CD14-positive monocyte (primary cell): ENCODE data around the gene GRIK2. TPM values are rescaled to one million over a fixed set of nuclear protein-coding genes. Genes with fewer than 3 reads are reported as not detected.

Experiments
- DNase-seq, 3 donors: peaks; one replicate each; pipeline ENCODE4 v3.0.0-alpha.2; 2011 to 2022
- H2AFZ ChIP-seq: 2 replicates; pipeline ENCODE4 v1.6.0; 2012; ENCODE audit warnings: mild to moderate bottlenecking, low read depth, low read length, inconsistent platforms; ENCODE audit not compliant: insufficient read depth, poor library complexity, severe bottlenecking
- H3K27ac ChIP-seq, 2 donors: 1 replicate in 1 of 2; 2 replicates in 1 of 2; pipeline ENCODE4 v1.5.1; 2012 to 2013; ENCODE audit warnings: low read length in 2 of 2, control low read depth in 1 of 2, inconsistent platforms in 1 of 2, low read depth in 1 of 2, mild to moderate bottlenecking in 1 of 2
- H3K27me3 ChIP-seq, 2 donors: one replicate each; pipeline versions ENCODE4 v1.6.0 to v1.6.1; 2011 to 2013; ENCODE audit warnings: low read length in 2 of 2; ENCODE audit not compliant: control insufficient read depth in 2 of 2, insufficient read depth in 2 of 2
- H3K36me3 ChIP-seq, 2 donors: replicated peaks in 1 of 2; 1 replicate in 1 of 2; 2 replicates in 1 of 2; pipeline versions ENCODE4 v1.5.1 to v1.6.1; 2012 to 2013; ENCODE audit warnings: low read length in 2 of 2, control low read depth in 1 of 2, inconsistent platforms in 1 of 2, mild to moderate bottlenecking in 1 of 2; ENCODE audit not compliant: insufficient read depth in 2 of 2, control insufficient read depth in 1 of 2
- H3K4me1 ChIP-seq, 2 donors: 1 replicate in 1 of 2; 2 replicates in 1 of 2; pipeline versions ENCODE4 v1.5.1 to v1.6.1; 2012 to 2013; ENCODE audit warnings: low read length in 2 of 2, control low read depth in 1 of 2, inconsistent platforms in 1 of 2, mild to moderate bottlenecking in 1 of 2, moderate library complexity in 1 of 2; ENCODE audit not compliant: insufficient read depth in 2 of 2, control insufficient read depth in 1 of 2
- H3K4me2 ChIP-seq: replicated peaks from 2 replicates; pipeline ENCODE3; 2012; ENCODE audit warnings: low read length, moderate library complexity, mild to moderate bottlenecking; ENCODE audit not compliant: poor library complexity, severe bottlenecking; ENCODE audit errors: extremely low read depth
- H3K4me3 ChIP-seq, 3 experiments: fragments of 200-600 bp in 1 of 3; sonication (generic) in 1 of 3; replicated peaks in 1 of 3; 1 replicate in 2 of 3; 2 replicates in 1 of 3; pipeline ENCODE4 v1.5.1; 2011 to 2013; ENCODE audit warnings: low read length in 3 of 3, mild to moderate bottlenecking in 3 of 3, control low read depth in 2 of 3, low read depth in 2 of 3, inconsistent platforms in 1 of 3, moderate library complexity in 1 of 3
- H3K79me2 ChIP-seq: 2 replicates; pipeline ENCODE4 v1.6.0; 2012; ENCODE audit warnings: mild to moderate bottlenecking, control low read depth, inconsistent platforms, low read length, moderate library complexity; ENCODE audit not compliant: insufficient read depth
- H3K9ac ChIP-seq: 2 replicates; pipeline ENCODE4 v1.6.0; 2017; ENCODE audit warnings: low read length, mild to moderate bottlenecking; ENCODE audit not compliant: insufficient read depth, poor library complexity, severe bottlenecking
- H3K9me3 ChIP-seq, 2 donors: replicated peaks in 1 of 2; 1 replicate in 1 of 2; 2 replicates in 1 of 2; pipeline versions ENCODE4 v1.5.1 to v1.6.1; 2012 to 2013; ENCODE audit warnings: low read length in 2 of 2, control low read depth in 1 of 2; ENCODE audit not compliant: control insufficient read depth in 1 of 2, insufficient read depth in 1 of 2
- H4K20me1 ChIP-seq: 2 replicates; pipeline ENCODE4 v1.6.0; 2012; ENCODE audit warnings: mild to moderate bottlenecking, low read length, control low read depth, moderate library complexity; ENCODE audit not compliant: insufficient read depth
- H3K27ac Mint-ChIP-seq, 7 donors: one replicate each; pipeline ENCODE4 v1.8.0; 2020; ENCODE audit warnings: mild to moderate bottlenecking in 7 of 7, mixed read lengths in 7 of 7, moderate library complexity in 6 of 7, inconsistent platforms in 2 of 7
- H3K27me3 Mint-ChIP-seq, 3 donors: one replicate each; pipeline ENCODE4 v1.8.0; 2021 to 2022; ENCODE audit warnings: low read depth in 3 of 3, mild to moderate bottlenecking in 3 of 3, mixed read lengths in 3 of 3, moderate library complexity in 3 of 3, inconsistent platforms in 1 of 3
- H3K36me3 Mint-ChIP-seq, 2 donors: one replicate each; pipeline ENCODE4 v1.8.0; 2020; ENCODE audit warnings: mixed read lengths in 2 of 2, inconsistent platforms in 1 of 2, mild to moderate bottlenecking in 1 of 2
- H3K4me1 Mint-ChIP-seq: one replicate; pipeline ENCODE4 v1.8.0; 2020; ENCODE audit warnings: mild to moderate bottlenecking, mixed read lengths
- H3K4me3 Mint-ChIP-seq, 2 donors: one replicate each; pipeline ENCODE4 v1.8.0; 2020; ENCODE audit warnings: mild to moderate bottlenecking in 2 of 2, mixed read lengths in 2 of 2, moderate library complexity in 1 of 2
- H3K9me3 Mint-ChIP-seq, 7 donors: one replicate each; pipeline ENCODE4 v1.8.0; 2020 to 2022; ENCODE audit warnings: mixed read lengths in 7 of 7, mild to moderate bottlenecking in 6 of 7, moderate library complexity in 6 of 7, inconsistent platforms in 2 of 7
- WGBS: methylation state at CpG from one replicate; pipeline ENCODE4 v1.1.5; 2013; ENCODE audit warnings: missing lambda C conversion rate; ENCODE audit not compliant: insufficient coverage; 5-methylcytosine and 5-hydroxymethylcytosine counted together
- intact Hi-C, 2 donors: fragments of 100-400 bp; cut with micrococcal nuclease; formaldehyde crosslinking; loops; one replicate each; pipeline versions ENCODE4 v1.15.0 to v1.15.1; 2023
- polyA plus RNA-seq, 3 donors: library from polyadenylated mRNA; depleted of rRNA in 1 of 3; unstranded in 2 of 3; stranded (reverse) in 1 of 3; fragments of 300-500 nt in 2 of 3; fragments of >200 nt in 1 of 3; fragmentation: Illumina TruSeq in 2 of 3; gene quantifications; 1 replicate in 2 of 3; 2 replicates in 1 of 3; pipeline ENCODE4 v1.2.3, GENCODE V29; 2012 to 2021
- TF ChIP-seq, protein P1 (sequence below): fragments of 200-600 bp; IDR thresholded peaks from one replicate; pipeline ENCODE4 v1.8.0; 2022; ENCODE audit warnings: antibody characterized with exemption, mild to moderate bottlenecking

The GRIK2 gene
- polyA plus RNA-seq, 3 donors = not detected

GRCh38 chr6:101686653-101687052 lies 293.1 kb downstream of the GRIK2 start:
- Histone ChIP-seq H3K9ac (no peak overlapping the region), H4K20me1 (no peaks in the 10 kb centered on the region), H3K4me1 (no peaks in the 10 kb centered on the region), H3K36me3 (no peaks in the 10 kb centered on the region), H3K9me3 (no peaks in the 10 kb centered on the region), H3K79me2 (no peaks in the 10 kb centered on the region), H3K4me2 (no peak overlapping the region), H3K4me3 (no peak overlapping the region), H3K27me3 (no peaks in the 10 kb centered on the region), H3K27ac (no peak overlapping the region), H2AFZ (no peak overlapping the region)
- no peak overlapping the region for H3K27ac Mint-ChIP-seq
- intact Hi-C loops = no loop called here
- no CpG with 5 or more reads among the region's 3 CpGs for WGBS
- TF ChIP-seq, protein P1, sequence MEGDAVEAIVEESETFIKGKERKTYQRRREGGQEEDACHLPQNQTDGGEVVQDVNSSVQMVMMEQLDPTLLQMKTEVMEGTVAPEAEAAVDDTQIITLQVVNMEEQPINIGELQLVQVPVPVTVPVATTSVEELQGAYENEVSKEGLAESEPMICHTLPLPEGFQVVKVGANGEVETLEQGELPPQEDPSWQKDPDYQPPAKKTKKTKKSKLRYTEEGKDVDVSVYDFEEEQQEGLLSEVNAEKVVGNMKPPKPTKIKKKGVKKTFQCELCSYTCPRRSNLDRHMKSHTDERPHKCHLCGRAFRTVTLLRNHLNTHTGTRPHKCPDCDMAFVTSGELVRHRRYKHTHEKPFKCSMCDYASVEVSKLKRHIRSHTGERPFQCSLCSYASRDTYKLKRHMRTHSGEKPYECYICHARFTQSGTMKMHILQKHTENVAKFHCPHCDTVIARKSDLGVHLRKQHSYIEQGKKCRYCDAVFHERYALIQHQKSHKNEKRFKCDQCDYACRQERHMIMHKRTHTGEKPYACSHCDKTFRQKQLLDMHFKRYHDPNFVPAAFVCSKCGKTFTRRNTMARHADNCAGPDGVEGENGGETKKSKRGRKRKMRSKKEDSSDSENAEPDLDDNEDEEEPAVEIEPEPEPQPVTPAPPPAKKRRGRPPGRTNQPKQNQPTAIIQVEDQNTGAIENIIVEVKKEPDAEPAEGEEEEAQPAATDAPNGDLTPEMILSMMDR = no peak
- no peaks in the 10 kb centered on the region for H3K36me3 Mint-ChIP-seq
- peaks cover 0 to 4% (median 0%) of the 10 kb centered on the region in 3 donors for H3K27me3 Mint-ChIP-seq
- no peak overlapping the region for H3K4me3 Mint-ChIP-seq
- DNase-seq = no peak
- H3K9me3 Mint-ChIP-seq = peaks cover 0 to 7% (median 0%) of the 10 kb centered on the region in 7 donors
- H3K4me1 Mint-ChIP-seq = no peaks in the 10 kb centered on the region

- Histone ChIP-seq H3K4me2 (no peak overlapping the region), H3K4me1 (no peaks in the 10 kb centered on the region)
Observed at GRCh38 chr6:101689156-101689555, 295.6 kb downstream of the GRIK2 start.

More at GRCh38 chr6:101689156-101689555, 295.6 kb downstream of the GRIK2 start:
- WGBS = no CpG with 5 or more reads among the region's 1 CpG
- Mint-ChIP-seq H3K4me3 (no peak overlapping the region), H3K27me3 (peaks cover 0 to 3% (median 0%) of the 10 kb centered on the region in 3 donors), H3K27ac (no peak overlapping the region), H3K4me1 (no peaks in the 10 kb centered on the region), H3K36me3 (no peaks in the 10 kb centered on the region), H3K9me3 (peaks cover 0 to 7% (median 0%) of the 10 kb centered on the region in 7 donors)
- DNase-seq = no peak
- Histone ChIP-seq H4K20me1 (no peaks in the 10 kb centered on the region), H3K79me2 (no peaks in the 10 kb centered on the region), H2AFZ (no peak overlapping the region), H3K9ac (no peak overlapping the region), H3K9me3 (no peaks in the 10 kb centered on the region), H3K4me3 (no peak overlapping the region), H3K27me3 (no peaks in the 10 kb centered on the region), H3K36me3 (no peaks in the 10 kb centered on the region), H3K27ac (no peak overlapping the region)
- intact Hi-C loops = no loop called here
- TF ChIP-seq, protein P1 = no peak
